Lung (tissue), 12 donors: ENCODE measurements around the gene SMURF1. TPM values are rescaled to one million over a fixed set of nuclear protein-coding genes. Genes with fewer than 3 reads are reported as not detected.

Source experiments
- ATAC-seq: fragments of 200-7000 bp; cut with Tn5 transposase; one replicate; pipeline ENCODE4 v1.9.1; 2020; ENCODE audit warnings: moderate number of reproducible peaks; ENCODE audit not compliant: insufficient read depth, low FRiP score
- DNase-seq, 3 donors: peaks; one replicate each; pipeline ENCODE4 v3.0.0-alpha.2; 2013 to 2017
- H3K27ac ChIP-seq, 2 donors: one replicate each; pipeline ENCODE4 v1.5.1; 2013; ENCODE audit warnings: mild to moderate bottlenecking in 2 of 2, moderate library complexity in 2 of 2, control low read depth in 1 of 2, inconsistent platforms in 1 of 2, low read depth in 1 of 2, low read length in 1 of 2
- H3K27me3 ChIP-seq, 3 donors: one replicate each; pipeline ENCODE4 v1.5.1; 2013; ENCODE audit warnings: low read length in 2 of 3; ENCODE audit not compliant: control insufficient read depth in 3 of 3, insufficient read depth in 3 of 3
- H3K36me3 ChIP-seq, 4 donors: one replicate each; pipeline ENCODE4 v1.5.1; 2013; ENCODE audit warnings: low read length in 4 of 4, mild to moderate bottlenecking in 1 of 4, moderate library complexity in 1 of 4; ENCODE audit not compliant: control insufficient read depth in 4 of 4, insufficient read depth in 4 of 4
- H3K4me1 ChIP-seq, 5 donors: one replicate each; pipeline ENCODE4 v1.5.1; 2013; ENCODE audit warnings: low read length in 5 of 5, mild to moderate bottlenecking in 2 of 5, moderate library complexity in 1 of 5; ENCODE audit not compliant: control insufficient read depth in 5 of 5, insufficient read depth in 5 of 5
- H3K4me3 ChIP-seq: one replicate; pipeline ENCODE4 v1.5.1; 2013; ENCODE audit warnings: mild to moderate bottlenecking, control low read depth, moderate library complexity
- H3K9ac ChIP-seq, 2 donors: one replicate each; pipeline ENCODE4 v1.5.1; 2013; ENCODE audit warnings: low read length in 2 of 2, control low read depth in 1 of 2; ENCODE audit not compliant: insufficient read depth in 1 of 2
- H3K9me3 ChIP-seq, 4 donors: one replicate each; pipeline ENCODE4 v1.5.1; 2013; ENCODE audit warnings: low read length in 3 of 4, mild to moderate bottlenecking in 1 of 4, moderate library complexity in 1 of 4; ENCODE audit not compliant: control insufficient read depth in 4 of 4, insufficient read depth in 3 of 4
- WGBS, 2 donors: extraction: QIAGEN DNeasy Blood & Tissue Kit; methylation state at CpG; one replicate each; pipeline ENCODE4 v1.1.7; 2013; 5-methylcytosine and 5-hydroxymethylcytosine counted together
- polyA plus RNA-seq, 2 donors: library from polyadenylated mRNA; stranded (reverse); fragments of 200-250 nt; gene quantifications; one replicate each; pipeline ENCODE4 v1.2.1, GENCODE V29; 2013
- total RNA-seq, 2 donors: library from RNA; depleted of rRNA in 1 of 2; stranded (reverse); fragments of >200 nt in 1 of 2; gene quantifications; one replicate each; pipeline ENCODE4 v1.2.1, GENCODE V29; 2014 to 2021
- TF ChIP-seq, protein P1 (sequence below): IDR thresholded peaks from 2 replicates; pipeline ENCODE4 v1.5.1; 2012; ENCODE audit warnings: mild to moderate bottlenecking; ENCODE audit errors: control extremely low read depth, extremely low read depth
- donor health status: control.
- donor health status: control.
- donor health status: Bipolar disorder and iron deficiency.
- donor health status: healthy.
- donor health status: DM: yes; HTN: yes; CAD: no.

SMURF1 gene
- total and polyA plus RNA-seq, 4 donors: 9.0 to 36.4 (median 21.5) TPM

DNA sequence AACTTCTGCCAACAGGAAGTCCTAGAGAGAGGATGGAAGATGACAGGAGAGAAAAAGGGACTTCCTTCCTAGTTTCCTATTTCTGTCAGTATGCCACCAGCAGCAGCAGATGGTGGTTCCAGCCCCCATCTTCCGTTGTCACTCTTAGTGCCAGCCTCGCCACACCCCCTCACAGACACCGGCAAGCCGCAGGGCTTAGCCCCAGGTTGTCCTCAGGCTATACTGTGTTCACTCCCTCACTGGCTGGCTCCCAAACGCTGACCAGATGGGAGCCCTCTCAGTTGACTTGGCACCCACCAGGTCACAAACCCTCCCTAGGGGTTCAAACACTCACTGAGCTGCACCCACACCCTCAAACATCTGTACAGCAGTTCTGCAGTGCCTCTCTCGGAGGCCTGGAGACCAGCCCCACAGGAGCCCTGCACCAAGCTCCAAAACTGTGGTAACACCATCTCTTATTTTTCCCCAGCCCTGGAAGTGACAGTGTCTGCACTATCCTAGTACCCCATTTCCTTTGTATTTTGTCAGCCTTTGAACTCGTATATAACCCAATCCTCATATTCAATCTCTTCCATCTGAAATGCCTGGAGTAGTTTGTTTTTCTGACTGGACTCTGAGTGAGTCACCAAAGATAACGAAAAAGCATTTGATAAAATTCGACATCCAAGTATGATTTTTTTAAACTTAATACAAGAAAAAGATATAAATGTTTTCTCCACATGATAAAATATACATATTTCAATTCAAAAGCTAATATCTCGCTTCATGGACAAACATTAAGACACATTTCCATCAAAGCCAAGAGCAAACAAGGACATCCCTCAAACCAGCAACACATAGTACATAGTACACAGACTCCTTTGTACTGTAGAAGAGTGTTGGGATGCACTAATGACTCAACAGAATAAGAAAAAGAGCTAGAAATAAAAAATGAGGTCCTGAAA lies 34.5 kb downstream of the SMURF1 start:
- H3K4me1 ChIP-seq: peaks cover 0 to 34% (median 9%) of the 10 kb centered on the region in 5 donors
- no peak overlapping the region for H3K9ac ChIP-seq
- ATAC-seq (no peak), DNase-seq (peak in 1 of 3 donors; percentile 17)
- H3K27ac ChIP-seq: peak overlapping the region in 1 of 2 donors; percentile 17
- peaks cover 0 to 3% (median 0%) of the 10 kb centered on the region in 4 donors for H3K36me3 ChIP-seq
- TF ChIP-seq, protein P1, sequence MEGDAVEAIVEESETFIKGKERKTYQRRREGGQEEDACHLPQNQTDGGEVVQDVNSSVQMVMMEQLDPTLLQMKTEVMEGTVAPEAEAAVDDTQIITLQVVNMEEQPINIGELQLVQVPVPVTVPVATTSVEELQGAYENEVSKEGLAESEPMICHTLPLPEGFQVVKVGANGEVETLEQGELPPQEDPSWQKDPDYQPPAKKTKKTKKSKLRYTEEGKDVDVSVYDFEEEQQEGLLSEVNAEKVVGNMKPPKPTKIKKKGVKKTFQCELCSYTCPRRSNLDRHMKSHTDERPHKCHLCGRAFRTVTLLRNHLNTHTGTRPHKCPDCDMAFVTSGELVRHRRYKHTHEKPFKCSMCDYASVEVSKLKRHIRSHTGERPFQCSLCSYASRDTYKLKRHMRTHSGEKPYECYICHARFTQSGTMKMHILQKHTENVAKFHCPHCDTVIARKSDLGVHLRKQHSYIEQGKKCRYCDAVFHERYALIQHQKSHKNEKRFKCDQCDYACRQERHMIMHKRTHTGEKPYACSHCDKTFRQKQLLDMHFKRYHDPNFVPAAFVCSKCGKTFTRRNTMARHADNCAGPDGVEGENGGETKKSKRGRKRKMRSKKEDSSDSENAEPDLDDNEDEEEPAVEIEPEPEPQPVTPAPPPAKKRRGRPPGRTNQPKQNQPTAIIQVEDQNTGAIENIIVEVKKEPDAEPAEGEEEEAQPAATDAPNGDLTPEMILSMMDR: no peak
- no peaks in the 10 kb centered on the region for H3K27me3 ChIP-seq
- peaks cover 0 to 4% (median 0%) of the 10 kb centered on the region in 4 donors for H3K9me3 ChIP-seq
- WGBS, 2 donors: 45 to 48% methylated on average over 10 of the region's 10 CpGs
- no peak overlapping the region for H3K4me3 ChIP-seq

DNA sequence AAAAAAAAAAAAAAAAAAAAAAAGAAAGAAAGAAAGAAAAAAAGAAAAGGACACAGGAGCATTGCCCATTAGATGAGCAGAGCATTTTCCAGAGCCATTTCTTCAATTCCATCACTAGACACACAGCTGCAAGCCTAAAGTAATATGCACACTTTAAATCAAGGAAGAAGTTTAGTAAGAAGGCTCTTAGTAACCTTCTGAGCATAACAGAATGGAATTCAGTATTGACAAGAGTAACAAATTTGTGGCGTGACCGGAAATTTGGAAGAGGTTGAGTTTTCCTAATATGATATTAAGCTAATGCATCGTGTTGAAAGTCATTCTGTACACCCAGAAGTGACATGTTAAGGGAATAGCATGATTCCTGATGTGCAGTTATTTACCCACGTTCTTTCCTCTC lies 35.3 kb downstream of the SMURF1 start:
- peak overlapping the region in 1 of 2 donors; percentile 17 for H3K27ac ChIP-seq

GRCh38 chr7:99106821-99107241 lies 37.1 kb downstream of the SMURF1 start:
- Histone ChIP-seq H3K4me1 (peaks cover 0 to 31% (median 10%) of the 10 kb centered on the region in 5 donors), H3K4me3 (no peak overlapping the region), H3K36me3 (peaks cover 0 to 3% (median 0%) of the 10 kb centered on the region in 4 donors), H3K27me3 (no peaks in the 10 kb centered on the region), H3K27ac (no peak overlapping the region), H3K9ac (no peak overlapping the region), H3K9me3 (no peaks in the 10 kb centered on the region)
- ATAC-seq: peak; percentile 34
- 64 to 80% methylated on average over 4 of the region's 4 CpGs for WGBS, 2 donors
- TF ChIP-seq, protein P1: no peak
- no peak for DNase-seq

More for the DNA sequence above, 35.3 kb downstream of the SMURF1 start:
- DNase-seq (no peak), ATAC-seq (no peak)
- WGBS, 2 donors: 38 to 66% methylated on average over 4 of the region's 4 CpGs
- TF ChIP-seq, protein P1: no peak
- Histone ChIP-seq H3K9ac (no peak overlapping the region), H3K27me3 (no peaks in the 10 kb centered on the region), H3K4me1 (peaks cover 0 to 36% (median 9%) of the 10 kb centered on the region in 5 donors), H3K9me3 (peaks cover 0 to 4% (median 0%) of the 10 kb centered on the region in 4 donors), H3K36me3 (peaks cover 0 to 3% (median 0%) of the 10 kb centered on the region in 4 donors), H3K4me3 (no peak overlapping the region)
